Gastrocnemius medialis (tissue), 4 donors: ENCODE data around the gene CELSR1. TPM values are rescaled to one million over a fixed set of nuclear protein-coding genes. Genes with fewer than 3 reads are reported as not detected.
A peak's percentile ranks its signal among the peaks of the same experiment; 100 is the strongest.

Source experiments
- ATAC-seq, 2 donors: fragments of 150-250 bp; one replicate each; pipeline ENCODE4 v1.9.1; 2016
- DNase-seq, 2 donors: peaks; one replicate each; pipeline ENCODE4 v3.0.0-alpha.2; 2019
- H3K27ac ChIP-seq, 4 donors: fragments of 200-600 bp; sonication (generic); 1 replicate in 1 of 4; 2 replicates in 3 of 4; pipeline ENCODE4 v1.5.1; 2016 to 2018; ENCODE audit warnings: mild to moderate bottlenecking in 2 of 4, moderate library complexity in 1 of 4
- H3K27me3 ChIP-seq, 3 donors: fragments of 200-600 bp; sonication (generic) in 2 of 3; 1 replicate in 1 of 3; 2 replicates in 2 of 3; pipeline versions ENCODE4 v1.5.1 to v1.6.0; 2016 to 2019; ENCODE audit warnings: mild to moderate bottlenecking in 1 of 3, moderate library complexity in 1 of 3
- H3K36me3 ChIP-seq, 2 donors: fragments of 200-600 bp; sonication (generic) in 1 of 2; one replicate each; pipeline ENCODE4 v1.5.1; 2017 to 2018
- H3K4me1 ChIP-seq, 2 donors: fragments of 200-600 bp; sonication (generic) in 1 of 2; one replicate each; pipeline ENCODE4 v1.5.1; 2016 to 2017; ENCODE audit warnings: mild to moderate bottlenecking in 2 of 2
- H3K4me3 ChIP-seq, 4 donors: fragments of 200-600 bp; sonication (generic) in 3 of 4; 1 replicate in 1 of 4; 2 replicates in 3 of 4; pipeline ENCODE4 v1.5.1; 2016 to 2019; ENCODE audit warnings: mild to moderate bottlenecking in 2 of 4
- H3K9me3 ChIP-seq, 3 donors: fragments of 200-600 bp; sonication (generic) in 2 of 3; 1 replicate in 1 of 3; 2 replicates in 2 of 3; pipeline ENCODE4 v1.5.1; 2016 to 2019
- POLR2A ChIP-seq, 2 donors: fragments of 450-650 bp; IDR thresholded peaks; one replicate each; pipeline ENCODE4 v1.6.1; 2017; ENCODE audit warnings: antibody characterized with exemption in 2 of 2, mild to moderate bottlenecking in 2 of 2, moderate library complexity in 2 of 2
- in situ Hi-C, 4 donors: fragments of 200-750 bp; cut with MboI; loops; one replicate each; pipeline versions ENCODE4 v1.15.0 to v1.8.0; 2017; ENCODE audit warnings: low sequenced_read_pairs in 4 of 4
- intact Hi-C: fragments of 100-400 bp; cut with DNase I; formaldehyde crosslinking; loops from one replicate; pipeline ENCODE4 v1.15.1; 2023; ENCODE audit warnings: low total_unique reads
- total RNA-seq, 4 donors: library from RNA; depleted of rRNA; stranded (reverse); fragments of >200 nt; gene quantifications; one replicate each; pipeline versions ENCODE4 v1.1.0 to v1.2.3, GENCODE V29; 2016
- TF ChIP-seq, protein P1 (sequence below), 5 experiments: fragments of 450-650 bp in 3 of 5; fragments of 200-600 bp in 2 of 5; sonication (generic) in 2 of 5; IDR thresholded peaks in 4 of 5; conservative IDR thresholded peaks in 1 of 5; 1 replicate in 4 of 5; 2 replicates in 1 of 5; pipeline ENCODE4 v1.5.1; 2016 to 2019; ENCODE audit warnings: antibody characterized with exemption in 5 of 5, mild to moderate bottlenecking in 3 of 5, moderate library complexity in 3 of 5

The CELSR1 gene
- total RNA-seq, 4 donors from 2014 or later = 0.10 to 1.5 (median 0.87) TPM

DNA sequence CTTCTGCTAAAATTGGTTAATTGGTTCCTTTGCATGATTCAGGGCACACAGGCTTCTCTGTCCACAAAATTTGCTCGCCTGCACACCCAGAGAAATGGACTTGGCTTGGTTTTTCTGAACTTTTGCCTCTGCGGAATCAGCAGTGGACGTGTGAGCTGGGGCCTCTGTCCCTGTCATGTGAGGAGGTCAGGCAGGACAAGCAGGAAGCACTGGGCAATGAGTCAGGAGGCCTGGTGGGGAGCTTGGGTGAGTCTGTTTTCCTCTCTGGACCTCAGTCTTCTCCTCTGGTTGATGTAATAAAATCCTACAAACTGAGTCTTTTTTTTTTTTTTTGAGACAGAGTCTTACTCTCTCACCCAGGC lies 10.4 kb upstream of the CELSR1 start:
- Histone ChIP-seq H3K9me3 (no peaks in the 10 kb centered on the region), H3K27ac (peak overlapping the region; percentile 14 to 43 (median 33)), H3K36me3 (no peaks in the 10 kb centered on the region), H3K27me3 (no peaks in the 10 kb centered on the region), H3K4me1 (peaks cover 3 to 15% of the 10 kb centered on the region in 2 donors), H3K4me3 (no peak overlapping the region)
- in situ Hi-C loops = loop anchor here in 3 of 4 donors (10.0 to 25.0 kb wide), 4 partner anchors 161 to 411 kb away; no protein-coding TSS in a partner anchor
- intact Hi-C loops = loop anchor here (10.0 kb wide), 1 partner anchor 423 kb away; no protein-coding TSS in a partner anchor
- ATAC-seq (peak; percentile 76 to 79), DNase-seq (peak; percentile 53 to 73)
- TF ChIP-seq POLR2A (IDR thresholded peaks at IDR 0.05) = no peak
- TF ChIP-seq, protein P1, sequence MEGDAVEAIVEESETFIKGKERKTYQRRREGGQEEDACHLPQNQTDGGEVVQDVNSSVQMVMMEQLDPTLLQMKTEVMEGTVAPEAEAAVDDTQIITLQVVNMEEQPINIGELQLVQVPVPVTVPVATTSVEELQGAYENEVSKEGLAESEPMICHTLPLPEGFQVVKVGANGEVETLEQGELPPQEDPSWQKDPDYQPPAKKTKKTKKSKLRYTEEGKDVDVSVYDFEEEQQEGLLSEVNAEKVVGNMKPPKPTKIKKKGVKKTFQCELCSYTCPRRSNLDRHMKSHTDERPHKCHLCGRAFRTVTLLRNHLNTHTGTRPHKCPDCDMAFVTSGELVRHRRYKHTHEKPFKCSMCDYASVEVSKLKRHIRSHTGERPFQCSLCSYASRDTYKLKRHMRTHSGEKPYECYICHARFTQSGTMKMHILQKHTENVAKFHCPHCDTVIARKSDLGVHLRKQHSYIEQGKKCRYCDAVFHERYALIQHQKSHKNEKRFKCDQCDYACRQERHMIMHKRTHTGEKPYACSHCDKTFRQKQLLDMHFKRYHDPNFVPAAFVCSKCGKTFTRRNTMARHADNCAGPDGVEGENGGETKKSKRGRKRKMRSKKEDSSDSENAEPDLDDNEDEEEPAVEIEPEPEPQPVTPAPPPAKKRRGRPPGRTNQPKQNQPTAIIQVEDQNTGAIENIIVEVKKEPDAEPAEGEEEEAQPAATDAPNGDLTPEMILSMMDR (IDR thresholded peaks at IDR 0.05 in 4 of 5, conservative IDR thresholded peaks at IDR 0.05 in 1 of 5) = no peak

- DNase-seq (no peak), ATAC-seq (peak; percentile 20 to 35)
- H3K27ac ChIP-seq = peak overlapping the region; percentile 14 to 43 (median 33)
- no peaks in the 10 kb centered on the region for H3K36me3 ChIP-seq
- H3K4me3 ChIP-seq = no peak overlapping the region
- no peaks in the 10 kb centered on the region for H3K9me3 ChIP-seq
- TF ChIP-seq POLR2A (IDR thresholded peaks at IDR 0.05) = no peak
- TF ChIP-seq, protein P1 (IDR thresholded peaks at IDR 0.05 in 4 of 5, conservative IDR thresholded peaks at IDR 0.05 in 1 of 5) = no peak
- intact Hi-C loops (loop anchor here (10.0 kb wide), 1 partner anchor 423 kb away; no protein-coding TSS in a partner anchor), in situ Hi-C loops (loop anchor here in 3 of 4 donors (10.0 to 25.0 kb wide), 4 partner anchors 160 to 410 kb away; no protein-coding TSS in a partner anchor)
- H3K27me3 ChIP-seq = no peaks in the 10 kb centered on the region
- peaks cover 3 to 15% of the 10 kb centered on the region in 2 donors for H3K4me1 ChIP-seq
Measured at GRCh38 chr22:46547179-46547882, 9.9 kb upstream of the CELSR1 start.

GRCh38 chr22:46546466-46547178 lies 9.2 kb upstream of the CELSR1 start:
- no peaks in the 10 kb centered on the region for H3K27me3 ChIP-seq
- no peak overlapping the region for H3K4me3 ChIP-seq
- no peaks in the 10 kb centered on the region for H3K9me3 ChIP-seq
- DNase-seq (no peak), ATAC-seq (no peak)
- H3K27ac ChIP-seq = no peak overlapping the region
- H3K4me1 ChIP-seq = peaks cover 3 to 15% of the 10 kb centered on the region in 2 donors
- TF ChIP-seq, protein P1 (IDR thresholded peaks at IDR 0.05 in 4 of 5, conservative IDR thresholded peaks at IDR 0.05 in 1 of 5) = no peak
- no peak for TF ChIP-seq POLR2A (IDR thresholded peaks at IDR 0.05)
- H3K36me3 ChIP-seq = no peaks in the 10 kb centered on the region
- intact Hi-C loops (loop anchor here (10.0 kb wide), 1 partner anchor 422 kb away; no protein-coding TSS in a partner anchor), in situ Hi-C loops (loop anchor here in 3 of 4 donors (10.0 to 25.0 kb wide), 4 partner anchors 159 to 409 kb away; no protein-coding TSS in a partner anchor)

GRCh38 chr22:46545086-46545792 lies 7.8 kb upstream of the CELSR1 start:
- intact Hi-C loops = loop anchor here (10.0 kb wide), 1 partner anchor 420 kb away; no protein-coding TSS in a partner anchor
- Histone ChIP-seq H3K4me3 (no peak overlapping the region), H3K9me3 (no peaks in the 10 kb centered on the region), H3K4me1 (peaks cover 3 to 15% of the 10 kb centered on the region in 2 donors), H3K27me3 (no peaks in the 10 kb centered on the region), H3K36me3 (no peaks in the 10 kb centered on the region), H3K27ac (no peak overlapping the region)
- DNase-seq = no peak
- in situ Hi-C loops = loop anchor here in 3 of 4 donors (10.0 to 25.0 kb wide), 4 partner anchors 158 to 408 kb away; no protein-coding TSS in a partner anchor
- ATAC-seq = no peak
- TF ChIP-seq, protein P1 (IDR thresholded peaks at IDR 0.05 in 4 of 5, conservative IDR thresholded peaks at IDR 0.05 in 1 of 5) = no peak
- no peak for TF ChIP-seq POLR2A (IDR thresholded peaks at IDR 0.05)
